ENCODE results near the gene GADD45GIP1.
"Not testable (repeated sequence)": the region's sequence is repeated elsewhere in the genome, so short reads cannot be mapped to it uniquely, and the experiment has no call there.

The GADD45GIP1 gene

DNA sequence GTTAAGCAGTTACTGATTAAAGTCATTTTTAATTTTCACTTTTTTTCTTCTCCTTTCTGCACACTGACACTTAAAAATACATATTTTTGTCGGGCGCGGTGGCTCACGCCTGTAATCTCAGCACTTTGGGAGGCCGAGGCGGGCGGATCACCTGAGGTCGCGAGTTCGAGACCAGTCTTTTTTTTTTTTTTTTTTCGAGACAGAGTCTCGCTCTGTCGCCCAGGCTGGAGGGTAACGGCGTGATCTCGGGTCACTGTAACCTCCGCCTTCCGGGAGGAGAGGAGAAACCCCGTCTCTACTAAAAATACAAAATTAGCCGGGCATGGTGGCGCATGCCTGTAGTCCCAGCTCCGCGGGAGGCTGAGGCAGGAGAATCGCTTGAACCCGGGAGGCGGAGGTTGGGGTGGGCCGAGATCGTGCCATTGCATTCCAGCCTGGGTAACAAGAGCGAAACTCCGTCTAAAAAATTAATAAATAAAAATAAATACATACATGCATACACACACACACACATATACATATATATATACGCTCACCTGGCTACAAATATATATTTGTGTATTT is 448 bp upstream of the GADD45GIP1 start:
- not testable (repeated sequence) for DNase-seq (ENCODE audit: low spot score)

DNA sequence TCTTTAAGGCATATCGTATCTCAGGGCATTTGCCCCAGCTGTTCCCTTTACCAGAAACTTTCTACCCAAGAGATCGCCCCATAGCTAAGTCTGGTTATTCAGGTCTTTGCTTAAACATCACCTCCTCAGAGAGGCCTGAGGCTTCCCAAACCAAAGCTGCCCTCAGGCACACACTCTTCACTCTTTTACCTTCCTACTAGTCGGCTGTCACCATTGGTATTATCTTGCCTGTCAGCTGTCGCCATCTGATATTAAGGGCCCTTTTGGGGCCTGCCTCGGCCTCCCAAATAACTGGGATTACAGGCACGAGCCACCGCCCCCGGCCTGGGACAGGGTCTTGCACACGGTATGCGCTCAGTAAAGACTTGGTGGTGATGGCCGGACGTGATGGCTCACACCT is 1.0 kb downstream of the GADD45GIP1 start:
- no peak for DNase-seq (ENCODE audit: low spot score)

DNA sequence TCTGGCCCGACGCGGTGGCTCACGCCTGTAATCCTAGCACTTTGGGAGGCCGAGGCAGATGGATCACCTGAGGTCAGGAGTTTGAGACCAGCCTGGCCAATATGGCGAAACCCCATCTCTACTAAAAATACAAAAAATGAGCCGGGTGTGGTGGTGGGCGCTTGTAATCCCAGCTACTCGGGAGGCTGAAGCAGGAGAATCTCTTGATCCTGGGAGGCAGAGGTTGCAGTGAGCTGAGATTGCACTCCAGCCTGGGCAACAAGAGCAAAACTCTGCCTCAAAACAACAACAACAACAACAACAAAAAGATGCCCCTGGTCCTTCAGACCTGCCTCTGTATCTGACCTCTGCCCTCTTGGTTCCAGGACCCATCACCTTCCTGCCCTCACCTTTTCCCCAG is 1.4 kb downstream of the GADD45GIP1 start:
- DNase-seq (ENCODE audit: low spot score), result not testable (repeated sequence)

DNA sequence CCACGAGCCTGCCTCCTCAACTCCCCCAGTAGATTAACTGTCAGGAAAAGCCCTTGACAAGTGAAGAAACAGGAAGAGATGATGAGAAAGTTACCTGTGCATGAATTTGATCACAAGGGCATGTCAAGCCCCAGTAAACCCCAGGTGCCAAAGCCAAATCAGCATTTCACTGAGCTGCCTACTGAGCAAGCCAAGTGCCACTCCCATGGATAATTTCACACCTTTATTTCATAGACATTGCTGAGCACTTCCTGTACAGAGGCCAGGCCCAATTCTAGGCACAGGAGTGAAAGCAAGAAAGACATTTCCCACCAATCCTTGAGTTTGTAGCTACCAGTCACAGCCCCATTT is 2.4 kb downstream of the GADD45GIP1 start:
- DNase-seq (ENCODE audit: low spot score), result no peak

DNA sequence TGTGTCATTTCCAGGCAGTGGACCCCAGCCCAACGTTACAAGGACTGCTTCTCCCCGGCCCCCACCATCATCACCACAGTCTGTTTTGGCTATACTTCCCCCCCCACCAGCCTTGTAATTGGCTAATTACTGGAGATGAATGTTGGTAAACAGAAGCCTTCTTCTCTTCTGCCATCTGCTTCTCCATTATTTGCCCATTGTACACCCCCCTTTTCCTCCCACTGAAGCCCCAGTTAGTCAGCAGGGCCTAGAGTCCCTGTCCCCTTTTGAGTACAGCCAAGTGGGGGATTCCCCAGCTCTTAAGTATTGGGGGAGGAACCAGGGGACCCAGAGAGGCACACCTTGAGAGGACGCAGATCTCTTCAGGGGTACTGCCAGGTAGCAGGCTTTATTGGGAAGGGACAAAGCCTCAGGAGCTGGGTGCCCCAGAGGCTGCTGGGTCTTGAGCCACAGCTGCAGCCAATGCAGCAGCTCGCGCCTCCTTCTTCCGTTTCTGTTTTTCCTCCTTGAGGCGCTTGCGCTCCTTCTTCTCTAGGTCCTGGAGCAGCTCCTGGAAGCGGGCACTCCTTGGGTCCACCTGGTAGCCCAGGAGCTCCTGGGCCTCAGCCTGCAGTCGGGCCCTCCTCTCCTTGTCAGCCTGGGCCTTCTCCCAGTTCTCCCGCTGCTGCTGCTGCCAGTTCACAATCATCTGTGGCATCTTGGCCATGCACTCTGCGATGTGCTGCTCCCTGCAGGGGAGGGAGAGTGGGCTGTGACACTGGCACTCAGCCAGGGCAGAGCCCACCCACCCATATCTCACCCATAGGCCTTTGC is 3.0 kb downstream of the GADD45GIP1 start:
- DNase-seq (ENCODE audit: low spot score), result no peak

DNA sequence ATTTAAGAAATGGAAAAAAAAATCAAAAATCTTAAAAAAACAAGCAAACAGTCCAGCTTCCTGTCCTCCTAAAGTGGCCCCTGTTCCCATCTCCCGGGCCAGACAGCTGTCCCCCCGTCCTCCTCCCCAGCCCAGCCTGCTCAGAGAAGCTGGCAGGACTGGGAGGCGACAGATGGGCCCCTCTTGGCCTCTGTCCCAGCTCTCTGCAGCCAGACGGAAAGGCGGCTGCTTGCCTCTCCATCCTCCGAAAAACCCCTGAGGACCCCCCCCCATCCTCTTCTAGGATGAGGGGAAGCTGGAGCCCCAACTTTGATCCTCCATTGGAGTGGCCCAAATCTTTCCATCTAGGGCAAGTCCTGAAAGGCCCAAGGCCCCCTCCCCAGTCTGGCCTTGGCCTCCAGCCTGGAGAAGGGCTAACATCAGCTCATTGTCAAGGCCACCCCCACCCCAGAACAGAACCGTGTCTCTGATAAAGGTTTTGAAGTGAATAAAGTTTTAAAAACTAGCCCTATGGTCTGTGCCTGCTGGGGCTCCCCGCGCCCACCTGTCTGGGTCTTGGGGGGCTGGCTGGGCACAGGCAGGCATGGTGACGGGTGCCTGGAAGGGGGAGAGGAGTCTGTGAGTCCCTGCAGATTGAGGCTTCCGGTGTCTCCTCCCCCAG is 3.8 kb downstream of the GADD45GIP1 start:
- DNase-seq (ENCODE audit: low spot score), result no peak

DNA sequence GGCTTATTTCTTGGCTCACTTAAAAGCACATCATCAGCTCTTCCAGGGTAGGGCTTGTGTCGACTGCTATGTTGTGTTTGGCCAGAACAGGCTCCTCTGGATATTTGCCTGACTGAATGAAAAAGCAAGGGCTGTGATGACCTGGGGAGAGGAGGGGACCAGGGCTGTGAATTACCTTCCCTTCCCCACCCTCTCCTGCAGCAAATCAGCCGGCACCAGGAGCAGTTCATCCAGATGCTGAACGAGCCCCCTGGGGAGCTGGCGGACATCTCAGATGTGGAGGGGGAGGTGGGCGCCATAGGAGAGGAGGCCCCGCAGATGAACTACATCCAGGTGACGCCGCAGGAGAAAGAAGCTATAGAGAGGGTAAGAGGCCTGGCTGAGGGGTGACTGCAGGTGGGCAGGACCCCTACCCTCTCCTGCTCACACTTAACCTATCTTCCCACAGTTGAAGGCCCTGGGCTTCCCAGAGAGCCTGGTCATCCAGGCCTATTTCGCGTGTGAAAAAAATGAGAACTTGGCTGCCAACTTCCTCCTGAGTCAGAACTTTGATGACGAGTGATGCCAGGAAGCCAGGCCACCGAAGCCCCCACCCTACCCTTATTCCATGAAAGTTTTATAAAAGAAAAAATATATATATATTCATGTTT is 4.4 kb downstream of the GADD45GIP1 start:
- DNase-seq (ENCODE audit: low spot score), result no peak

DNA sequence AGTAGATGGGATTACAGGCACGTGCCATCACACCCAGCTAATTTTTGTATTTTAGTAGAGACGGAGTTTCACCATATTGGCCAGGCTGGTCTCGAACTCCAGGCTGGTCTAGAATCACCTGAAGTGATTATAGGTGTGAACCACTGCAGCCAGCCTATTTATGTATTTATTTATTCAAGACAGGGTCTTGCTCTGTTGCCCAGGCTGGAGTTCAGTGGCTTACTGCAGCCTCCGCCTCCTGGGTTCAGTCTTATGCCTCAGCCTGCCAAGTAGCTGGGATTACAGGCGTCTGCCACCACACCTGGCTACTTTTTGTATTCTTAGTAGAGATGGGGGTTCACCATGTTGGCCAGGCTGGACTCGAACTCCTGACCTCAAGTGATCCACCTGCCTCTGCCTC is 5.0 kb downstream of the GADD45GIP1 start:
- DNase-seq (ENCODE audit: low spot score), result not testable (repeated sequence)

DNA sequence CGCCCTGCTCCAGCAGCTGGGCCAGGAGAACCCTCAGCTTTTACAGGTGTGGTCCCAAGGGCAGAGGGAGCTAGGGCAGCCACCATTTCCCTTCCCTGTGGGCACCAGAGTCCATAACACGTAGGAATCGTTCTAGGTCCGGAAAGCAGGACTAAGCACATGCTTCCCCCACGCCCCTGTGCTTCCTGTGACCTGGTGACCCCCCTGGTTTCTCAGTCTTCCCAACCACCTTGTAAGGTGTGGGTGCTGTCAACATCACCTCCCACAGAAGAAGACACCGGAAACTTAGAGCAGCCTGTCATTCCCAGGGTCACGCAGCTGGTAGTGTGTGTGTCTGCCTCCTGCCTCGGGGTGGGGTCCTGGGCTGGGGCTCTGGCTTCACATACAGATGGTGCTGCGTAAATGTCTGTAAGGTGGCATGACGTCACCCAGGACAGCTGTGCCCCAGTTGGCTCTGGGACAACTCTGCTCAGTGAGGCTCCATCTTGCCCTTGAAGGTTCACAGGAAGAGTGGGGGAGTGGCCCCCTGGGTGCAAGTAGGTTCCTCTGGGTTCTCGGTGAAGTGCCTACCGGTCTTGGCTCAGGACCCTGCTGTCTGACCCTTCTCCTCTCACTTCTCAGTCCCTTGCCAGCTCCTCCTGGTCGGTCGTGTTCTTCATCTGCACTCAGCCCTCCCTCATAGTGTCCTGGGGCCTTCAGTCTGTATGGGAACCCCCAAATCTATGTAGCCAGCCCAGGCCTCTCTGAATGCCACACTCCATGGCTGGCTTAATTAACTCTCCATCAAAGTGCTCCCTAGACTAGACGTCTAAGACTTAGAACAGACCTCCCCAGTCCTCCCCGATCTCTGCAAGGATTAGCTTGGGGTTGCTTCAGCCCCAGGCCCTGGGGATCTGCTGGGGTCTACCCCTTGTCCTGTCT is 7.4 kb downstream of the GADD45GIP1 start:
- DNase-seq (ENCODE audit: low spot score), result no peak

DNA sequence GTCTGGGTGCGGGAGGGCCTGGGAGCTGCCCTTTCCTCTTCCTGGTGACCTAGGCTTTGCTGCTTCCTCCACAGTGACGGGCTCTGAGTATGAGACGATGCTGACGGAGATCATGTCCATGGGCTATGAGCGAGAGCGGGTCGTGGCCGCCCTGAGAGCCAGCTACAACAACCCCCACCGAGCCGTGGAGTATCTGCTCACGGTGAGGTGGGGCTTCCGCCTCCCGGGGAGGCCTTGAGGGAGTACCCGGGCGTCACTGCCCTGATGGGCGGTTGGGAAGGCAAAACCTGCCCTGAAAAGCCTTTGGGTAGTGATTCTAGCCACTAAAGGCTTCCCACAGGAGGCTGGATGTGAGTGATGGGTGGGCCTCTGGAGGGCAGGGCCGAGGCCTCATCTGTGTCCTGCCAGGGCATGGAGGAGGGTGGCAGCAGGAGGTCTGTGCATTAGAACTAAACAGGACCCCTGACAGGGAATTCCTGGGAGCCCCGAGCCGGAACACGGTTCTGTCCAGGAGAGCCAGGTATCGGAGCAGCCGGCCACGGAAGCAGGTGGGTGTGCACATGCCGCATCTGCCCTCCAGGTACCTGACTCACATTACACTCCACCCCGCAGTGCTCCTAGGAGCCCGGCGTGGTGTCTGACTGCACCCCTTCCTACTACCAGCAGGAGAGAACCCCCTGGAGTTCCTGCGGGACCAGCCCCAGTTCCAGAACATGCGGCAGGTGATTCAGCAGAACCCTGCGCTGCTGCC is 8.2 kb downstream of the GADD45GIP1 start:
- DNase-seq (ENCODE audit: low spot score), result no peak

DNA sequence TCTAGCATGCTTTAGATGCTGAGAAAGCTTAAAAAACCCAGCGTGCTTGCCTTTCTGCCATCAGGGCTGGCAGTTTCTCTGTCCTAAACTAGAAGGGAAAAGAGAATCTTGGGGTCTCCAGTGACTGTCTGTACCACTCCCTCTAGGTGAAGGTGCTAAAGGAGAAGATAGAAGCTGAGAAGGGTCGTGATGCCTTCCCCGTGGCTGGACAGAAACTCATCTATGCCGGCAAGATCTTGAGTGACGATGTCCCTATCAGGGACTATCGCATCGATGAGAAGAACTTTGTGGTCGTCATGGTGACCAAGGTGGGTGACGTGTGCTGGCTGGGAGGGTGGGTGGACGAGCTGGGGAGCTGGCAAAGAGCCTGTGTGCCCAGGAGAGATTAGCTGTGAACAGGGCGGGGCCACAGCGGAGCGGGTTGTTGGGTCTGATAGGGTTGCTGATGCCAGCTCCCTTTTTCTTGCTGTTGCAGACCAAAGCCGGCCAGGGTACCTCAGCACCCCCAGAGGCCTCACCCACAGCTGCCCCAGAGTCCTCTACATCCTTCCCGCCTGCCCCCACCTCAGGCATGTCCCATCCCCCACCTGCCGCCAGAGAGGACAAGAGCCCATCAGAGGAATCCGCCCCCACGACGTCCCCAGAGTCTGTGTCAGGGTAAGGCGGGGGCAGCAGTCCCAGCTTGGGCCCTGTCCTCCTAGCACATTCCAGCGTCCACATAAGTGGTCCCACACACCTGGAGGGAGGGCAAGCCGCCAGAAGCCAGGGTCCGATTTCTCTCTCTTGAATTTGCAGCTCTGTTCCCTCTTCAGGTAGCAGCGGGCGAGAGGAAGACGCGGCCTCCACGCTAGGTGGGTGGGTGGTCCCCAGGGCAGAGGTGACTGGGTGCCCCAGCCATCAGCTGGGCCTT is 9.1 kb downstream of the GADD45GIP1 start:
- no peak for DNase-seq (ENCODE audit: low spot score)

DNA sequence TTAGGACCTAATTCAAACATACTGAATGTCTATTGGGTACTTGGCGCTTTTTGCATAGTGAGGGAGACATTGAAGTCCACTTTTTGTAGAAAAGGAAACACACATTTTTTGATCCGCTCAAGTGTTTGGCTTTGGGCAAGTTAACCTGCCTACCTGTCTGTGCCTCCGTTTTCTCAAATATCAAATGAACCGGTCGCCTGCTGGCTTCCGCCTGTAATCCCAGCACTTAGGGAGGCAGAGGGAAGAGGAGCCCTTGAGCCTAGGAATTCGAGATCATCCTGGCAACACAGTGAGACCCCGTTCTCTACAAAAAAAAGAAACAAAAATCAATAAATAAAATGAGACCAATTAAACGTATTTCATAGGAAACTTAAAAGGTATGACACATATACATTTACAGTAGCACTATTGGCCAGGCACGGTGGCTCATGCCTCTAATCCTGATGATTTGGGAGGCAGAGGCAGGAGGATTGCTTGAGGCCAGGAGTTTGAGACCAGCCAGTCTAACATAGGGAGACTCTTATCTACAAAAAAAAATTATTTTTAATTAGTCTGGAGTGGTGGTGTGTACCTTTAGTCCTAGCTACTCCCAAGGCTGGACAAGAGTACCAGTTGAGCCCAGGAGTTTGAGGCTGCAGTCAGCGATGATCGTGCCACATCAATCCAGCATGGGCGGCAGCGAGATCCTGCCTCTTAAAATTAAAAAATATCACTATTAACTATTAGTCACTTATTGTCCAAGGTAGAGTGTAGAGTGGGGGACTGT is 10.1 kb downstream of the GADD45GIP1 start:
- no peak for DNase-seq (ENCODE audit: low spot score)

DNA sequence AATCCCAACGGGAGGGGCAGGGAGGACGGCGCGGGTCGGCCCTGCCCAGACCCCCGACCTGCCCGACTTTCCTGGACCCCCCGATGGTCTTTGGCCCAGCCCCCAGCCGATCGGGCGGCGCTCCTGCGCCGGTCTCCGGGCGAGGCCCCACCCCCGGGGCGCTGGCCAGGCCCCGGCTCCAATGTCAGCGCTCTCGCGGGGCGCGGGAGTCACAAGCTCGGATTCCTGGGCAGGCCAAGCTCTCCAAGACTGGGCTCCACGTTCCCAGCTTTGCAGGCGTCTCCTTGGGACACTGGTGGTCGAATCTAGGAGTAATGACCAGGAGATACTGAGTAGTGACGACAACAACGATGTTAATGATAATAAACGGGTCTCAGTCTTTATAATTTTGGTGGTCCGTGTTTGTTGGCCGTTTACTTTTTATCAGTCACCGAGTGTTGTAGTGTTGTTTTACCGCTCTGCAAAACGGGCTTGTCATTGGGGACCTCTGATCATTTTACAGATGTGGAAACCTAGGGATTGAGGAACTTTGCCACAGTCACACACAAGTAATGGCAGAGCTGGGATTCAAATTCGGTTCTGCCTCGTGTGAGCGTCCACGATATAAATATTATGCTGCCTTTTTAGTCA is 10.8 kb downstream of the GADD45GIP1 start:
- DNase-seq (ENCODE audit: low spot score), result peak; percentile 62

DNA sequence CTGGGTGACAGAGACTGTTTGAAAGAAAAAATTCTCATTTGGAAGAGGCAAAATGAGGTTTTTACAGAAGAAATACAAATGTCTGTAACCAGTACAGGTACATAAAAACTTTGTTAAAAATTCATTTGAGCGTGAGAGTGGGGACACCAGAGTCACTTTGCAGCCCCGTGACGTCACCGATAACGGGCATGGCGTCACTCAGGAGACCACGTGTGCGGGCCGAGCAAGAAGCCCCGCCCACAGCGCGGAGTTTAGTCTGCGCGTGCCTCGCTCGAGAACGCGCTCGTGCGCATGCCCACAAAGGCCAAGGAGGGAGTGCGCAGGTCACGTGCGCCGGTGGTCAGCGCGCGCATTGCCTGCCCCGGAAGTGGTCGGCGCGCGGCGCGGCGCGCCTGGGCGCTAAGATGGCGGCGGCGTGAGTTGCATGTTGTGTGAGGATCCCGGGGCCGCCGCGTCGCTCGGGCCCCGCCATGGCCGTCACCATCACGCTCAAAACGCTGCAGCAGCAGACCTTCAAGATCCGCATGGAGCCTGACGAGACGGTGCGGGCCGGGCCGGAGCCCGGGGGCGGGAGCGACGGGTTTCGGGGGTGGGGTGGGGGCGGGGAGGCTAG is 11.4 kb downstream of the GADD45GIP1 start, which contains the start of gene RAD23A:
Gene RAD23A (plus strand): TSS at position 384 of the 613 bp plus-strand sequence. CDS start 87 bp downstream, at position 471.
- DNase-seq (ENCODE audit: low spot score), result peak; percentile 95

DNA sequence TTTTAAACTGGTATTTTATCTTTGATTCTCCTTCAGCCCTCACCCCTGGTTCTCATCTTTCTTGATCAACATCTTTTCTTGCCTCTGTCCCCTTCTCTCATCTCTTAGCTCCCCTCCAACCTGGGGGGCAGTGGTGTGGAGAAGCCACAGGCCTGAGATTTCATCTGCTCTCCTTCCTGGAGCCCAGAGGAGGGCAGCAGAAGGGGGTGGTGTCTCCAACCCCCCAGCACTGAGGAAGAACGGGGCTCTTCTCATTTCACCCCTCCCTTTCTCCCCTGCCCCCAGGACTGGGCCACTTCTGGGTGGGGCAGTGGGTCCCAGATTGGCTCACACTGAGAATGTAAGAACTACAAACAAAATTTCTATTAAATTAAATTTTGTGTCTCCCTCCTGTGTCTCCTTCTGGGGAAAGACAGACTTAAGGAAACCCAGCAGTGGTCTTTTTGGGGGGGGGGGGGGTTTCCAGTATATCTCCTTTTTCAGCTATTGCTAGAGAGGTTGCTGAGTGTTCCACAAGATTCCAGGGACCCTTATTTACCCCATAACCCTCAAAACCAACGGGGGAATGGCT is 12.8 kb downstream of the GADD45GIP1 start:
- DNase-seq (ENCODE audit: low spot score), result no peak

DNA sequence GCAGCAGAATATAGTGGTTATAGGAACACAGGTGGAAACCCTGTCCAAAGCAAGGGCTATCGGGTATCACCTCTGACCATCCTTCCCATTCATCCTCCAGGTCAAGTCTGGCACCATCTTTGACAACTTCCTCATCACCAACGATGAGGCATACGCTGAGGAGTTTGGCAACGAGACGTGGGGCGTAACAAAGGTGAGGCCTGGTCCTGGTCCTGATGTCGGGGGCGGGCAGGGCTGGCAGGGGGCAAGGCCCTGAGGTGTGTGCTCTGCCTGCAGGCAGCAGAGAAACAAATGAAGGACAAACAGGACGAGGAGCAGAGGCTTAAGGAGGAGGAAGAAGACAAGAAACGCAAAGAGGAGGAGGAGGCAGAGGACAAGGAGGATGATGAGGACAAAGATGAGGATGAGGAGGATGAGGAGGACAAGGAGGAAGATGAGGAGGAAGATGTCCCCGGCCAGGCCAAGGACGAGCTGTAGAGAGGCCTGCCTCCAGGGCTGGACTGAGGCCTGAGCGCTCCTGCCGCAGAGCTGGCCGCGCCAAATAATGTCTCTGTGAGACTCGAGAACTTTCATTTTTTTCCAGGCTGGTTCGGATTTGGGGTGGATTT is 13.5 kb downstream of the GADD45GIP1 start:
- no peak for DNase-seq (ENCODE audit: low spot score)

DNA sequence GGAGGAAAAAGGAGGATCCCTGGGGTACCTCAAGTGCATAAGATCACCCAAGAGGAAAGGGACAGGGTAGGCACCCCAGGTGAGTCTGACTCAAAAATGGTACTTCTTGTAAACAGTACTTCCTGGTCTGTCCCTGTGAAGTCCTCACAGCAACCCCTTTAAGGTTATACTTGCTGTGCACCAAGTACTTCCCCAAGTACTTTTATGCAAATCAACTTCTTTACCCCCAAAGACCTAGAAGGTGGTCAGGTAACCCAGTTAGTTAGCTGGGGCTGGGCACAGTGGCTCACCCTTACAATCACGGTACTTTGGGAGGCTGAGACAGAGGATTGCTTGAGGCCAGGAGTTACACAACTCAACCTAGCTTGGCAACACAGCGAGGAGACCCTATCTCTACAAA is 16.1 kb downstream of the GADD45GIP1 start:
- DNase-seq (ENCODE audit: low spot score), result no peak
